Esophagus squamous epithelium (tissue), 4 donors: ENCODE measurements around the gene PTDSS2.

Experiments used
- CTCF ChIP-seq, 6 experiments: fragments of 450-650 bp in 4 of 6; fragments of 200-600 bp in 2 of 6; sonication (generic) in 2 of 6; IDR thresholded peaks; one replicate each; pipeline ENCODE4 v1.5.1; 2016 to 2019; ENCODE audit warnings: antibody characterized with exemption in 6 of 6, mild to moderate bottlenecking in 4 of 6, moderate library complexity in 4 of 6
- POLR2A ChIP-seq, 4 donors: fragments of 450-650 bp; IDR thresholded peaks; one replicate each; pipeline ENCODE4 v1.6.1; 2017; ENCODE audit warnings: antibody characterized with exemption in 4 of 4, mild to moderate bottlenecking in 4 of 4, moderate library complexity in 3 of 4

DNA sequence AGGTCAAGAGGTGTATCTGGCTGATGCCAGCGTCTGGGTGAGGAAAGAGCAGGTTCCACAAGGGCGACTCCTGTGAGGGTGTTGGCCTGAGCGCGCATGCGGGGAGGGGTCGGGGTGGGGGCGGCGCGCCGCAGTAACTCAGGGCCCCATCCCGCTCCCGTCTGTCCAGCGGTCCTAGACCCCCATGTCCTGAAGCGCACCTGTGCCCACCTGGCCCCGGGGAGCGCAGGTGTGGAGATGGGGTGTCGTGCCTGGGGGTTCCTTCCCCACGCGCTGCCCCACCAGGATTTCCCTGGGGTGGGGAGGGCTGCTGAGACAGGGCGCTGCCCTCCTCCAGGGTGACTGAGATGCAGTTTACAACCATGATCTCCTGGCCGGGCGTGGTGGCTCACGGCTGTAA lies 36.1 kb downstream of the PTDSS2 start:
- TF ChIP-seq CTCF (IDR thresholded peaks at IDR 0.05) (no peak), POLR2A (IDR thresholded peaks at IDR 0.05) (no peak)
